GM23338 (cell line): ENCODE measurements around the gene CPHXL.

Source experiments
- EZH2phosphoT487 ChIP-seq: fragments of 200-600 bp; sonication (generic); IDR thresholded peaks from one replicate; pipeline ENCODE4 v1.8.1; 2018; ENCODE audit warnings: antibody characterized with exemption; ENCODE audit not compliant: unreplicated experiment
- JUNB ChIP-seq: IDR thresholded peaks from one replicate; pipeline ENCODE4 v1.6.1; 2016; ENCODE audit warnings: antibody characterized with exemption; ENCODE audit not compliant: unreplicated experiment
- POLR2AphosphoS5 ChIP-seq: IDR thresholded peaks from 2 replicates; pipeline ENCODE4 v1.6.1; 2016; ENCODE audit warnings: antibody characterized with exemption, low read depth

GRCh38 chr16:75682308-75682707 is 44.0 kb downstream of the CPHXL start:
- TF ChIP-seq POLR2AphosphoS5 (no peak), EZH2phosphoT487 (no peak), JUNB (no peak)
